Uterus (tissue), 4 donors: Measurements from ENCODE around the gene SIX2. TPM values are rescaled to one million over a fixed set of nuclear protein-coding genes. Genes with fewer than 3 reads are reported as not detected.
"Not testable (repeated sequence)": the region's sequence is repeated elsewhere in the genome, so short reads cannot be mapped to it uniquely, and the experiment has no call there.

Experiments used
- DNase-seq, 2 donors: peaks; one replicate each; pipeline ENCODE4 v3.0.0-alpha.2; 2019 to 2020
- H3K27ac ChIP-seq, 2 donors: fragments of 200-600 bp; sonication (generic); 1 replicate in 1 of 2; 2 replicates in 1 of 2; pipeline ENCODE4 v1.5.1; 2016 to 2018
- H3K27me3 ChIP-seq, 2 donors: fragments of 200-600 bp; sonication (generic); one replicate each; pipeline ENCODE4 v1.5.1; 2018 to 2019; ENCODE audit warnings: control low read depth in 1 of 2
- H3K36me3 ChIP-seq, 2 donors: fragments of 200-600 bp; sonication (generic); one replicate each; pipeline ENCODE4 v1.5.1; 2019; ENCODE audit warnings: control low read depth in 1 of 2
- H3K4me1 ChIP-seq, 2 donors: fragments of 200-600 bp; sonication (generic); one replicate each; pipeline ENCODE4 v1.5.1; 2018 to 2019; ENCODE audit warnings: control low read depth in 1 of 2
- H3K4me3 ChIP-seq, 2 donors: fragments of 200-600 bp; sonication (generic); 1 replicate in 1 of 2; 2 replicates in 1 of 2; pipeline ENCODE4 v1.5.1; 2018 to 2019; ENCODE audit warnings: mild to moderate bottlenecking in 1 of 2
- H3K9me3 ChIP-seq, 2 donors: fragments of 200-600 bp; sonication (generic); one replicate each; pipeline ENCODE4 v1.5.1; 2019; ENCODE audit warnings: control low read depth in 1 of 2
- POLR2A ChIP-seq, 2 donors: fragments of 450-650 bp; IDR thresholded peaks; one replicate each; pipeline ENCODE4 v1.6.1; 2016; ENCODE audit warnings: antibody characterized with exemption in 2 of 2, mild to moderate bottlenecking in 1 of 2, moderate library complexity in 1 of 2
- intact Hi-C: fragments of 100-400 bp; cut with DNase I; formaldehyde crosslinking; loops from one replicate; pipeline ENCODE4 v1.15.1; 2023; ENCODE audit warnings: low total_unique reads
- total RNA-seq, 4 donors: library from RNA; depleted of rRNA in 3 of 4; stranded (reverse); fragments of >200 nt in 3 of 4; gene quantifications; one replicate each; pipeline versions ENCODE4 v1.1.0 to v1.2.4, GENCODE V29; 2014 to 2023
- TF ChIP-seq, protein P1 (sequence below), 4 experiments: fragments of 200-600 bp in 2 of 4; fragments of 450-650 bp in 2 of 4; sonication (generic) in 2 of 4; IDR thresholded peaks; one replicate each; pipeline ENCODE4 v1.5.1; 2016 to 2019; ENCODE audit warnings: antibody characterized with exemption in 4 of 4, mild to moderate bottlenecking in 2 of 4, moderate library complexity in 1 of 4
- donor health status: DM: yes; HTN: yes; CAD: no.

Gene SIX2
- total RNA-seq, 4 donors from 2014 or later = 0.24 to 0.48 TPM; not detected in 2

DNA sequence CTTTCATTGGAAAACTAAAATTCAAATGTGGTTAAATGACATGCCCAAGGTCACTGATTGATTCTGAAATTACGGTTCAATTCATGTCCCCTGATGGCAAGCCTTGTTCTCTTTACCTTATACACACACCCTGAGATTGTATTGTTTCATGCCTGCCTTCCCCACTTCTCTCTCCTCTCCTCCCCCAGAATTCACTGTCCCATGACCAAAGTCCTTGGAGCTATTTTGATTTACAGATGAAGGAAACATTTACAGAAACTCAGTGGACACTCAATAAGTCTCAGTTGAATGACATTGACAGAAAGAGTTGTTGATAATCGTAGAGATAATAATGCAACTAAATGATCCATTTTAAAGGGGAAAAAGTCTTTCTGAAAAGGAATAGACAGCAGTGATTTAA, 33.1 kb upstream of the SIX2 start:
- no peaks in the 10 kb centered on the region for H3K36me3 ChIP-seq

DNA sequence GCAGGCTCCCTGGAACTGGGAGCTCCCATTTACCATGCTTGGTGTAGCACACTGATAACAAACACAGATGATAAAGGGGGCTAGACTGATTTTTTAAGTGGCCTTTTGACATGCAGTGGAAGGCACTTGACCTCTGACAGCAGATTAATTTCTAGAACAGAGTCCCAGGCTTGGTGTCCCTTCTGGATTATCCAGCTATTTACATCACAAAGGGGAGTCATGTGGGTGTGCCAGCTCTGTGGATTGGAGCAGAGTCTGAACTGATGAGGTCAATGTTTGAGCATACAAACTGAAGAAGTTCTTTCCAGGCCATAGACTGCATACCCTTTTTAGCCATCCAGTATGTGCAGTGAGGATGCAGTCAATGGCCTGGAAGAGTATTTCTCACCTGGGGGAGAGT, 31.5 kb upstream of the SIX2 start:
- no peak for TF ChIP-seq POLR2A (IDR thresholded peaks at IDR 0.05)
- TF ChIP-seq, protein P1, sequence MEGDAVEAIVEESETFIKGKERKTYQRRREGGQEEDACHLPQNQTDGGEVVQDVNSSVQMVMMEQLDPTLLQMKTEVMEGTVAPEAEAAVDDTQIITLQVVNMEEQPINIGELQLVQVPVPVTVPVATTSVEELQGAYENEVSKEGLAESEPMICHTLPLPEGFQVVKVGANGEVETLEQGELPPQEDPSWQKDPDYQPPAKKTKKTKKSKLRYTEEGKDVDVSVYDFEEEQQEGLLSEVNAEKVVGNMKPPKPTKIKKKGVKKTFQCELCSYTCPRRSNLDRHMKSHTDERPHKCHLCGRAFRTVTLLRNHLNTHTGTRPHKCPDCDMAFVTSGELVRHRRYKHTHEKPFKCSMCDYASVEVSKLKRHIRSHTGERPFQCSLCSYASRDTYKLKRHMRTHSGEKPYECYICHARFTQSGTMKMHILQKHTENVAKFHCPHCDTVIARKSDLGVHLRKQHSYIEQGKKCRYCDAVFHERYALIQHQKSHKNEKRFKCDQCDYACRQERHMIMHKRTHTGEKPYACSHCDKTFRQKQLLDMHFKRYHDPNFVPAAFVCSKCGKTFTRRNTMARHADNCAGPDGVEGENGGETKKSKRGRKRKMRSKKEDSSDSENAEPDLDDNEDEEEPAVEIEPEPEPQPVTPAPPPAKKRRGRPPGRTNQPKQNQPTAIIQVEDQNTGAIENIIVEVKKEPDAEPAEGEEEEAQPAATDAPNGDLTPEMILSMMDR (IDR thresholded peaks at IDR 0.05) = no peak
- Histone ChIP-seq H3K27ac (no peak overlapping the region), H3K9me3 (no peaks in the 10 kb centered on the region), H3K27me3 (no peaks in the 10 kb centered on the region), H3K4me1 (no peaks in the 10 kb centered on the region), H3K4me3 (no peak overlapping the region), H3K36me3 (no peaks in the 10 kb centered on the region)
- intact Hi-C loops = no loop called here
- DNase-seq = no peak

More for the DNA sequence above, 33.1 kb upstream of the SIX2 start:
- H3K9me3 ChIP-seq = no peaks in the 10 kb centered on the region
- H3K4me3 ChIP-seq = no peak overlapping the region
- H3K4me1 ChIP-seq = no peaks in the 10 kb centered on the region
- no peak overlapping the region for H3K27ac ChIP-seq
- TF ChIP-seq, protein P1 (IDR thresholded peaks at IDR 0.05) = no peak
- TF ChIP-seq POLR2A (IDR thresholded peaks at IDR 0.05) = no peak
- DNase-seq = no peak
- intact Hi-C loops = no loop called here
- no peaks in the 10 kb centered on the region for H3K27me3 ChIP-seq

DNA sequence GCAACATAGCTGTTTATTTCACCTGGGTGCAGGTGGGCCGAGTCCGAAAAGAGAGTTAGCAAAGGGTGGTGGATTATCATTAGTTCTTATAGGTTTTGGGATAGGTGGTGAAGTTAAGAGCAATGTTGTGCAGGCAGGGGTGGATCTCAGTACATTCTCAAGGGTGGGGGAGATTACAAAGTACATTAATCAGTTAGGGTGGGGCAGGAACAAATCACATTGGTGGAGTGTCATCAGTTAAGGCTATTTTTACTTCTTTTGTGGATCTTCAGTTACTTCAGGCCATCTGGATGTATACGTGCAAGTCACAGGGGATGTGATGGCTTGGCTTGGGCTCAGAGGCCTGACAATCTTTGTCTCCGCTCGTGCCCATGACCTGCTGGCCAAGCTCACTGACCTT, 30.6 kb upstream of the SIX2 start:
- H3K27me3 ChIP-seq, H3K4me1 ChIP-seq, H3K4me3 ChIP-seq, H3K36me3 ChIP-seq, H3K27ac ChIP-seq, intact Hi-C loops, DNase-seq, H3K9me3 ChIP-seq: not testable (repeated sequence)

DNA sequence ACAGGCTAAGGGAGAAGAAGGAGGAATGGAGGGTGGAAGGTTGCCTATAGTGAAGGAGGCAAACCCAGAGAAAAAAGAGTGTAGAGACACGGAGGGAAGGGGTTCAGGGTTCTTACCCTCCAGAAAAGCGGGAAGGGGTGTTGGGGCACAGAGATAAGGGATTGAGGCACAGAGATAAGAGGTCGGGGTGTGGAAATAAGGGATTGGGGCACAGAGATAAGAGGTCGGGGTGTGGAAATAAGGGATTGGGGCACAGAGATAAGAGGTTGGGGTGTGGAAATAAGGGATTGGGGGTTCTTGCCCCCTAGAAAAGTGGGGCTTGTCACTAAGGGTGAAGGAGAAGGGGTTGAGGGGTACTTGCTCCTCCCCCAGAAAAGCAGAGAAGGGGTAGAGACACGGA, 29.6 kb upstream of the SIX2 start:
- H3K36me3 ChIP-seq, H3K4me3 ChIP-seq, intact Hi-C loops, DNase-seq, H3K4me1 ChIP-seq, H3K27ac ChIP-seq, H3K27me3 ChIP-seq, H3K9me3 ChIP-seq: not testable (repeated sequence)

DNA sequence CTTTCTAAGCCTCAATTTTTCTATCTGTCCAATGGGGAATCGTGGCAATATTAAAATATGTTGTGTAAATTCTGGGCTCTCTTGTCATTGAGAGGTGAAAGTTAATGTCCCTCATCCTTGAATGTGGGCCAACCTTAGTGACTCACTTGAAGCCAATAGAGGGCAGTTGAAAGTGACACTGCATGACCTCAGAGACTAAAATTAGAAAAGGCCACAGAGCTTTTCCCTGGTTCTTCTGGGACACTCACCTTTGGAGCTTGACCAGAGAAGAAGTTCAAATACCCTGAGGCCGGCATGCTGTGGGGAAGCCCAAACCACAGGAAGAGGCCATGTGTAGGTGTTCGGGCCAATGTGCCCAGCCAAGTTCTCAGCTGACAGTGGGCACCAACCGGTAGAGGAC, 24.1 kb upstream of the SIX2 start:
- no peaks in the 10 kb centered on the region for H3K4me1 ChIP-seq
- H3K27ac ChIP-seq = no peak overlapping the region

DNA sequence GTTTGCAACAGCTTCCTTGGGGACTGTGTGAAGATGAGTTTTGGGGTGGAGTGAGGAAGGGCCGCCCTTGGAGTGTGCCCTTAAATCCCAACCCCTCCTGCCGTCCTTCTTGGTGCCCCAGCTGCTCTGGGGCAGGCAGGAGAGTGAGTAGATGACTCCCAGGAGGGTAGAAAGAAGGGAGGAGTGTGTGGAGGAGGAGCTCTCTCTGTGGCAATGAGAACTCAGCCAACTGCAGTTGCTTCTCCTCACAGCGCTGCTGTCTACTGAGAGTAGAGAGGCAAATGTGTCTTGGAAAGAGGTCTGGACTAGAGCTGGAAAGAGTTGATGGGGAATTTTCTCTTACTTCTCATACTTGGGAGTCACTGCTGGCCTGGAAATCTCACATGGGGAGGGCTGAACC, 21.8 kb upstream of the SIX2 start:
- intact Hi-C loops = no loop called here

More for the DNA sequence above, 24.1 kb upstream of the SIX2 start:
- Histone ChIP-seq H3K4me3 (no peak overlapping the region), H3K27me3 (no peaks in the 10 kb centered on the region), H3K9me3 (no peaks in the 10 kb centered on the region), H3K36me3 (no peaks in the 10 kb centered on the region)
- DNase-seq = no peak
- TF ChIP-seq, protein P1 (IDR thresholded peaks at IDR 0.05) = no peak
- TF ChIP-seq POLR2A (IDR thresholded peaks at IDR 0.05) = no peak
- intact Hi-C loops = no loop called here

More for the DNA sequence above, 21.8 kb upstream of the SIX2 start:
- Histone ChIP-seq H3K27me3 (no peaks in the 10 kb centered on the region), H3K9me3 (no peaks in the 10 kb centered on the region), H3K27ac (no peak overlapping the region), H3K4me1 (no peaks in the 10 kb centered on the region), H3K36me3 (no peaks in the 10 kb centered on the region), H3K4me3 (no peak overlapping the region)
- DNase-seq = no peak
- TF ChIP-seq, protein P1 (IDR thresholded peaks at IDR 0.05) = no peak
